Posterior cingulate gyrus (tissue), 11 donors: ENCODE results near the gene UPF2.

Source experiments
- DNase-seq, 10 donors: peaks; one replicate each; pipeline versions ENCODE4 v3.0.0 to v3.0.0-alpha.2; 2020 to 2021; ENCODE audit warnings: mixed read lengths in 3 of 10
- intact Hi-C: fragments of 100-400 bp; cut with DNase I; formaldehyde crosslinking; loops from one replicate; pipeline ENCODE4 v1.15.1; 2023

UPF2 gene

DNA sequence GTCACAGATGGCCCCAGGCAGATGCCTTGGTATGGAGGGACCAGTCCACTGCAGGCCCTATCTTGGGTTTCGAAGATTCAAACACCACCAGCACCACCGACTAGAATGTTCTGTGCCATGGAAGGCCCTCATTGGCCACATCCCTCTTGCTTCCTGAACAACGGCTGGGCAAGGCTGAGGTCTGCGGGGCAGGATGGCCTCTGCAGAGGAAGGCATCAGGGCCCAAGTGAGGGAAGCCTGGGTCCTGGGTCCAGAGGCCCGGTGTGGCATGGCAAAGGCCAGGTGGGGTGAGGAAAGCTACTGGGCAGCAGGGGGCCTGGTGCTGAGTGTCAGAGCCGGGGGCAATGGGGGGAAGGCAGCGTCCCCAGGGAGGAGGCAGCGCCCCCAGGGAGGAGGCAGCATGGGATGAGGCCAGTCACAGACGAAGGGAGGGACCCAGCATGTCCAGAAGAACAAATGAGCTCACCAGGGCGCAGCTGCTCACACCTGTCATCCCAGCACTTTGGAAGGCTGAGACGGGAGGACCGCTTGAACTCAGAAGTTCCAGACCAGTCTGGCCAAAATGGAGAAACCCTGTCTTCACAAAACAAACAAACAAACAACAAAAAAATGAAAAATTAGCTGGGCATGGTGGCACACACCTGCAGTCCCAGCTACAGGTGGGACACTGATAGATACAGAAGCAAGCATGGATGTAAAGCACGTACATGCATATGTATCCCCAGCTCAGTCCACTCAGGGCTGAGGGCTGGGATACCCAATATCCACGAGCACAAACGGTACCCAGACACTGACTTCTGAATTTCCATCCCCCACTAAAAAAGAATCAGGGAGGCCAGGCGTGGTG, 155.0 kb downstream of the UPF2 start:
- intact Hi-C loops, result no loop called here
- peak in 1 of 10 donors; percentile 79 for DNase-seq

DNA sequence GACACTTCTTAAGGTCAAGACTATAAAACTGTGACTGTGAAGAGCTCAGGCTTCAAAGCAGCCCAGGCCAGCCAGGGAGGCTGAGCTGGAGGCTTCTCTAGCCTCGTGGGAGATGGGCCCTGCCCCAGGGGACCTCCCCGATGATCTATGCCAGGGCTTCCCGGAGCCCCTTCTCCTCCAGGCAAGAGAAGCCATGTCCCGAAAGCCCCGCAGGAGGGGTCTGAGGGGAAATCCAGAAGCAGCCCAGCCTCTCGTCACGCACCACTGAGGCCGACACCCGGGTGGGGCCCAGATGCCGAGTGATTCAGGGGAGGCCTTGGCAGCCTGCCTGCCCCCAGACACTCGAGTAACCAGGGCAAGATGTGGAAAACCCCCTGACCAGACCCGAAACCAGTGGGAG, 155.8 kb downstream of the UPF2 start:
- peak in 2 of 10 donors; percentile 32 to 80 for DNase-seq
- intact Hi-C loops, result no loop called here

DNA sequence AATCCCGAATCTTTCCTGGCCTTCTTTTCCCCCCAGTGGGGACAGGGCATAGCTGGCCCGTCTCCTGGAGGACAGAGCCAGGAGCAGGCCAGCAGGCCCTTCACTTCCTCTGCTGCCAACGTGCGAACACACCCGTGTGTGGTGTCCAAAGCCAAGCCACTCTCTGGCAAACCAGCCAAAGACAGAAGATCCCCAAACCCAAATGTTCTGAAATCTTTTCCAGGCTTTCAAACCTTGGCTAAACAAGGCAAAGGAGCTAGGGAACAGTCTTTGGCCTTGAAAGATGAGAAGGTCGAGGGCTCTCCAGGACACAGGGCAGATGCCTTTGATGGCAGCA, 156.5 kb downstream of the UPF2 start:
- no peak for DNase-seq

DNA sequence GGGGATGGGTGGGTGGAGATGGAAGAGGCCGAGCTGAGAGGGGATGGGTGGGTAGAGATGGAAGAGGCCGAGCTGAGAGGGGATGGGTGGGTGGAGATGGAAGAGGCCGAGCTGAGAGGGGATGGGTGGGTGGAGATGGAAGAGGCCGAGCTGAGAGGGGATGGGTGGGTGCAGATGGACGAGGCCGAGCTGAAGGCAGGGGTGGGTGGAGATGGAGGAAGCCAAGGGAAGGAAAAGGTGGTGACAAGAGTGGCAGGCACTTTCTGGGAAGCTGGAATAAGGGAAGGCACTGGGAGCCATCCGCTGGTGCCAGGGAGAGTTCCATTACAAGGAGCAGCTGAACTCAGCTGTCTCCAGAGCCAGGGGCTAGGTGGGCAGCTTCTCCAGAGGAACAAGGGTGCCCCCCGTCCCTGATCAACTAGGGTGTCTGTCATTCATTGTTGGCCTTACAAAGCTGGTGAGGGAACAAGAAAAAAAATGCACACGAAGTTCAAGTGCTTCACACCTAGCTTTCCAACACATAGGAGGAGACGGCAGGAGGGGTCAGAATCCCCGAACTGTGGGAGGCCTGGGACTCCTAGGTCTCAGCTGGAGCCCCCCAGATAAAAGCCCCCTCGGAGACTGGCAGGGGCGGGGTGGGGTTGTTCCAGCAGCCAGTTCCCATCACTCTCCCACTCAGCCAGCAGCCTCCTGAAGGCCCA, 157.0 kb downstream of the UPF2 start:
- intact Hi-C loops, result no loop called here
- peak in 2 of 10 donors; percentile 43 to 62 for DNase-seq

More for the DNA sequence above, 156.5 kb downstream of the UPF2 start:
- intact Hi-C loops, result no loop called here

DNA sequence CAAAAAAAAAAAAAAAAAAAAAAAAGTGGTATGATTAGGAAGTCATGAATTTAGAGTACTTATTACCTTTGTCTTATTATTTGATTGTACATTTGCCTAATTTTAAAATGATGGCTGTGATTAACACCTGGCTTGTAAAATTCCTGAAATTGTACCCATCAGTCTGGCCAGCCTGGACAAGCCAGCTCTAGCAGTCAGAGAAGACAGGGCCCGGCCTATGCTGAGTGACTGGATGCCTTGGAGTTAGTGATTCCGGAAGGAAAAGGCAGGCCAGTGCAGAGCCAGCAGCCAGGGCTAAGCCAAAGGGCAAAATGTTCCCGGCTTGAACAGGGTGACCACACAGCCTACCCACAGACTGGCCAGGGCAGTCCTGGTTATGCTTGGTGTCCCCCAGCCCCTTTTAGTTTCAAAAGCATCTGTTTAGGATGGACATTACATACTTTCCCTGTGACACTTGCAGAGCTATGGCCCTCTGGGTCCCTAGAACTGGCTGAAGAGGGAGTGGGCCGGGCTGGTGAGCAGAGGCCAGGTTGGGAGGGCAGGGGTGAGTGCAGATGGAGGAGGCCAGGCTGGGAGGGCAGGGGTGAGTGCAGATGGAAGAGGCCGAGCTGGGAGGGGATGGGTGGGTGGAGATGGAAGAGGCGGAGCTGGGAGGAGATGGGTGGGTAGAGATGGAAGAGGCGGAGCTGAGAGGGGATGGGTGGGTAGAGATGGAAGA, 157.7 kb downstream of the UPF2 start:
- intact Hi-C loops, result no loop called here
- peak in 2 of 10 donors; percentile 53 to 65 for DNase-seq

DNA sequence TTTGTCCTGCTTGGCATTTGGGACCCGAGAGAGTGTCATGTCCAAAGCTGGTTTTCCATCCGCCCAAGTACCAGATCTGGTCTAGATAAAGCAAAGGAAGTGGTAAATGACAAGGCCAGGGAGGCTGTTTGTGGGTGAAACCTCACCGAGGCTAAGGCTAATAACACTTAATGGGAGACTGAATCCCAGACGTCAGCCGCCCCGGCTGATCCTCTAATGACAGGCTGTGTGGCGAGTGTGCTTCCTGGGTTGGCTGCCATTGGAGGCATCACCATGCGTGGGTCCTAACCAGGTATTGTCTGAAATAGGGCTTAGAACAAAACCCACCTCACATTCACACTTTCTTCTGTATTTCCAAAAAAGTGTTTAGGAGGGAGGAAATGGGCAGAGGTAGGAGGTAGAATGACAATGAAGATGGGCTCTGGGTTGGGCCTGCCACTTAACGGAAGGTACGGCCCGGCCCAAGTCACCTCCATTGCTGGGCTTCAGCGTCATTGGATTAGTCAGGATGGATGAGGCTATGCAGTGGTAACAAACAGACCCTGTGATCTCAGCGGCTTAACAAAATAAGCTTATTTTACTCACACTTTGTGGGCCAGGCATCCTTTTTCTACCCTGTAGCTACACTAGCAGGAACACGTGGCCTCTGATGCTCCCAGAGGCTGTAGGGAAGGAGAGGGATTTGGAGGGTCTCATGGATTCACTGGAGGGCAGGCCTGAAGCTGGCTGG, 159.8 kb downstream of the UPF2 start:
- intact Hi-C loops, result no loop called here
- peak in 1 of 10 donors; percentile 29 for DNase-seq

DNA sequence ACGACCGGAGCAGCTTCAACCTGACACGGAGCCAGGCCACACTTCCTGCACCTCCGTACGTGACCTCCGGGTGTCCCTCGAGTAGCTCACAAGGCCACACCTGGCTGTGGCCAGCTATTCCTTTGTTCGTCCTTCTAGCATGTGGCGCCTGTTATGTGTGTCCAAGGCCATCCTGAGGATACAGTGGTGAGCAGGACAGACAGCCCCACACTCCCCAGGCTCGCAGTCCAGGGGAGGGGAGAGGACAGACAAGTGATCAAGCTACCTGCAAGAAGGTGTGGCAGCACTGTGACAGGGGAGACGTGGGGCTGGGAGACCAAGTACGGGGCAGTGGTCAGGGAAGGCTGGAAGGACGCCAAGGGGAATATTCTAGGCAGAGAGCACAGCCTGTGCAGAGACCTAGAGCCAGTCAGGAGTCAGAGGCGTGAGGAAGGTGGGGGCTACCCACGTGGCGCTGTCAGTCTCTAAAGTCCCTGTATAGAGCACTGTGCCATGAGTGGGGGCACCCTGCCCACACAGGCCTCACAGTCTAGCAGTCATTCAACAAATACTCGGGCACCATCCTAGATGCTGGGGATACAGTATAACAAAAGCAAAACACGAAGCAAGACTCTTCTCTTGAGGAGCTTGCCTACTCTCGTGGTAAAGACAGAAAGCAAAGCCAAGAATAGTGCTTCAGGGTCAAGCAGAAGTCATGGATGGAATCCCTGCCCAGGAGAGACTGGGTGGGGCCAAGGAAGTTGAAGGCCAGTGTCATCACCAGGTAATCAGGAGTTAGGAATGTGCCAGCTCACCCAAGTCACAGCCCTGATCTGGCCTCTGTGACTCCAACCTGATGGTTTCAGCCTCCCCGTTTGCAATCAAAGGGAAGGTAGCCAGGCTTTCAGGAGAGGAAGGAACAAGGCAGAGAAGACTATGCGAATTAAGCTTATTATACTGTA, 160.9 kb downstream of the UPF2 start:
- peak in 1 of 10 donors; percentile 74 for DNase-seq
- intact Hi-C loops, result no loop called here

DNA sequence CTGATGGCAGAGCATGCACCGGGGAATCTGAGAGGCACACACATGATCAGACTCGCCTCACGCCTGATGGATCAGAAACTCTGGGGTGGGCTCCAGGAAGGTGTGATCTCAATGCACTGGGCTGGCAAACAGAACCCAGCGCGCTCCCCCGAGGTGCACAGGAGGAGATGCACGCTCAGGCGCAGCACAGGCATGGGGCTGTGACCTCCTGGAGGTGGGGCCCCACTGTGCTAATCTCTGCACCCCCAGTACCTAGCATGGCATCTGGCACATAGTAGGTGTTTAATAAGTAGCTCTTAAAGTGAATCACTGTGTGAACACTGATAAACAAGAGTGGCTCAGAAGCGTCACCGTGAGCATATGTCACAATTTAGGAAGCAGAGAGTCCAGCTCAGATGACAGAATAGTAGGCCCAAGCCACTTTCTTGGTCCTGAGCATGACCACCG, 161.6 kb downstream of the UPF2 start:
- intact Hi-C loops, result no loop called here
- DNase-seq, result peak in 2 of 10 donors; percentile 52 to 65

DNA sequence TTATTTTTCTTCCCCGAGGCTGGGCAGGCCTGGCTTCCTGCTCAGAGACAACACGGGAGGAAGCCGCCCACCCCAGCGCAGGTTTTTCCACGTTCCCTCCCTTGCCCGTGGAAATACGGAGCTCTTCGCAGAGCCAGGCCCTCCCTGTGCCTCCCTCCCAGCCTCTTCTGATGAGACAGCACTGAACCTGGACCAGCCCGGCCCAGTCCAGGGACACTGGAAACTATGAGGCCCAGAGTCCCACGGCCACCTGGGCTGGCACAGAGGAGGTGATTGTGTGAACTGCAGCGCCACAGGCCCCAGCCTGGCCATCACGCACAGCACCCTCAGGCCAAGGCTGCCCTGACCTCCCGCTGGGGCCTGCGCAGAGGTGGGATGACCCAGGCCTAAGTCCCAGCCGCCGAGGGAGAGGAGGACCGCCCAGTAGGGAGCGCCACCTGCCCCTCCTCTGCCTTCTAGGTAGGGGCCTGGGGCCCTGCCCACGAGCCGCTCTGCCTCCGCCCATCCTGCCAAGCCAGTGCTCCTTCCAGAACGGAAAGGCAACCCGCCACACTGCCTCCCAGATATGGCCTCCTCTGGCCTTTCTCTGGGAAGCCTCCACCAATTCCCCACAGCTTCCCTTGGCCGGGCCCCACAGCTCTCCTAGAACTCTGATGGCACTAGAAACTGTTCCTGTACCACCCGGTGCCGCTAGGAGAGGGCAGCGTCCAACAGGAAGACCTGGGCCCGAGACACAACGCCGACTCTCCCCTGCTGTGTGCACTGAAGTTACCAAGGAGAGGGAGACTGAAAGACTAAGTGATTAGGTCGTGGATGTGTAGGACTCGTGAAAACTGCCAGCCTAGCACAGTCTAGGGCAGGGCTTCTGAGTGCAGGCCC, 162.2 kb downstream of the UPF2 start:
- DNase-seq, result peak in 2 of 10 donors; percentile 73 to 78

DNA sequence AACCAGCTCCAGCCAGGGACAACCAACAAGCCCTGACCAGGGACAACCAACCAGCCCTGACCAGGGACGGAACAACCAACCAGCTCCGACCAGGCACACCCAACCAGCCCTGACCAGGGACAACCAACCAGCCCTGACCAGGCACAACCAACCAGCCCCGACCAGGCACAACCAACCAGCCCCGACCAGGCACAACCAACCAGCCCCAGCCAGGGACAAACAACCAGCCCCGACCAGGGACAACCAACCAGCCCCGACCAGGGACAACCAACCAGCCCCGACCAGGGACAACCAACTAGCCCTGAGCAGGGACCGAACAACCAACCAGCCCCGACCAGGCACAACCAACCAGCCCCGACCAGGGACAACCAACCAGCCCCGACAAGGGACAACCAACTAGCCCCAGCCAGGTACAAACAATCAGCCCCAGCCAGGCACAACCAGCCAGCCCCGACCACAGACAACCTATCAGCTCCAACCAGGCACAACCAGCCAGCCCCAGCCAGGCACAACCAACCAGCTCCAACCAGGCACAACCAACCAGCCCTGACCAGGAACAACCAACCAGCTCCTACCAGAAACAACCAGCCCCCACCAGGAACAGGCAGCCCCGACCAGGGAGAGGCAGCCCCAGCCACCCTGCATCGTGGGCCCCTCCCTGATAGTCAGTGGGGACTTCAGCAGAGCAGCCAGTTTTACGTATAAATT, 163.1 kb downstream of the UPF2 start:
- intact Hi-C loops, result no loop called here

More for the DNA sequence above, 162.2 kb downstream of the UPF2 start:
- intact Hi-C loops, result no loop called here

DNA sequence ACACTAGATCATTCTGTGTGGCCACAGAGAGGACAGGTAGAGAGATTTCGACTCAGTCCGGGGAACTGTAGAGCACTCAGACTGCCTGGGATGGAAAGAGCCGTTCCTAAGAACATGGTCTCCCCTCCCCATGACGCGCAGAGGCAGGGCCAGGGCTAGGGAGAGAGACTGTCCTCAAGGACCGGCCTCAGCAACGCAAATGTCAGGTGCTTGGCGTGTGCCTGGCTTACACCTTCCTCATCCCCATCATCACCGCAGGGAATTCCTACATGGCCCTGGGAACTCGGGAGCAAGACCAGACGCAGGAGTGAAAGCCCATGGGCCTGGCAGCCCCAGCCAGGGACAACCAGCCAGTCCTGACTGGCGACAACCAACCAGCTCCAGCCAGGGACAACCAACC, 163.8 kb downstream of the UPF2 start:
- DNase-seq, result no peak
- intact Hi-C loops, result no loop called here

More for the DNA sequence above, 163.1 kb downstream of the UPF2 start:
- DNase-seq, result peak in 2 of 10 donors; percentile 73 to 78

DNA sequence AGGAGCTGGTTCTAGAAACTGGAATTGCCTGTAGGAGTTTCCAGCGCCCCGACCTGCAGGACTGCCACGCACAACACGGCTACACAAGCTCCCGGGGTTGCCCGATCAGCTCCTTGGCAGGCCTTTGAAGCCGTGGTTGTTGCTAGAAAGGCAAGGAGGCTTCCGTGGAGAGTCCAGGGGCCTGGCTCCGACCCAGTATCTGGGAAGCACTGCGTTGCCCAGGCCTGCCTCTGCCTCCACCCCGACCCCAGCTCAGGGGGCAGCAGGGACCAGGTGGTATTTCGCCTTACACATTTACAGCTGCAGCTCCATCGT, 165.1 kb downstream of the UPF2 start:
- peak in 1 of 10 donors; percentile 44 for DNase-seq
- intact Hi-C loops, result no loop called here

DNA sequence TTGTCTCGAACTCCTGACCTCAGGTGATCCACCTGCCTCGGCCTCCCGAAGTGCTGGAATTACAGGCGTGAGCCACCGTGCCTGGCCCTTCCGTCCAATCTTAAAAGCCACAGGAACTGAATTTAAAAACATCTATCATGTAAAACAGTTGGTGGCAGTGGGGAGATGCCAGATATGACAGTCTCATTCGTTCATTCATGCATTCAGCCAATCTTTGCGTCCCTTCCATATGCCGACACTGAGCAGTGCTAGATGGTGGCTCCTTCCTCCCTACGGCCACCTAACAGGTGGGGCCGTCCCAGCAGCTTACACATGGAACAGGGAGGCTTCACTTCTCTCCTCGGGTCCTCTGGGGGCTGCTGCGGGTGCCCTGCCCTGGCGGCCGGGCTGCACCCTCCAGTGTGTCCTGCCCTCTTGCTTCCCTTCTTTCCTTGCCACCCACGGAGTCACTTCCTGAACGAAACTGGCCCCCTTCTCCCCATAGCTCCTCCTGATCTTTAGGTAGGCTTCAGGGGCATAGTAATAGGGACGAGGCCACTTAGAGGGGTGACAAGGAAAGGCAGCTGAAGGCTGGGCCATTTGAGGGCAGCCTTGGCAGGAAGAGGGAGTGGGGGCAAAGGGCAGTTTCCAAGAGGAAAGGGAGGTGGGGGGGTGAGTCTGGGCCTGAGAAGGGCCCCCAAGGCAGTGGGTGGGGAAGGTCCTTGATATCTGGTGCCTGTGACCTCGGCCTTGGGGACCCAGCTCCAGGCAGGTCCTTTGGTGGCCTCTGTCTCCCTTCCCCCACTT, 165.6 kb downstream of the UPF2 start:
- DNase-seq, result peak in 1 of 10 donors; percentile 16
- intact Hi-C loops, result no loop called here

DNA sequence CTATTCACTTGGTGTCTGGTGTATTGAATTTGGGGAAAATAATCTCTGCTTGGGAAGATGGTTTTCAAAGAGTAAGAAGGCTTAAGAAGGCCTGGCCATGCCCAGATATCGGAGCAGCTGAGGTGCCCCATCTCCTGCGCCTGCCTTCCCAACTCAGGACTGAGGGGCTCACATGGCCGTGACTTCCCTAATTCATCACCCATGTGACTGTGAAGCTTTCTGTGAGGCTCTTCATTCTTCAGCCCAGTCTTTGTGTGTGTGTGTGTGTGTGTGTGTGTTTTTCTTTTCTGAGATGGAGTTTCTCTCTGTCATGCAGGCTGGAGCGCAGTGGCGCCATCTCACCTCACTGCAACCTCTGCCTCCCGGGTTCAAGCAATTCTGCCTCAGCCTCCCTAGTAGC, 166.3 kb downstream of the UPF2 start:
- intact Hi-C loops, result no loop called here
- peak in 1 of 10 donors; percentile 27 for DNase-seq

DNA sequence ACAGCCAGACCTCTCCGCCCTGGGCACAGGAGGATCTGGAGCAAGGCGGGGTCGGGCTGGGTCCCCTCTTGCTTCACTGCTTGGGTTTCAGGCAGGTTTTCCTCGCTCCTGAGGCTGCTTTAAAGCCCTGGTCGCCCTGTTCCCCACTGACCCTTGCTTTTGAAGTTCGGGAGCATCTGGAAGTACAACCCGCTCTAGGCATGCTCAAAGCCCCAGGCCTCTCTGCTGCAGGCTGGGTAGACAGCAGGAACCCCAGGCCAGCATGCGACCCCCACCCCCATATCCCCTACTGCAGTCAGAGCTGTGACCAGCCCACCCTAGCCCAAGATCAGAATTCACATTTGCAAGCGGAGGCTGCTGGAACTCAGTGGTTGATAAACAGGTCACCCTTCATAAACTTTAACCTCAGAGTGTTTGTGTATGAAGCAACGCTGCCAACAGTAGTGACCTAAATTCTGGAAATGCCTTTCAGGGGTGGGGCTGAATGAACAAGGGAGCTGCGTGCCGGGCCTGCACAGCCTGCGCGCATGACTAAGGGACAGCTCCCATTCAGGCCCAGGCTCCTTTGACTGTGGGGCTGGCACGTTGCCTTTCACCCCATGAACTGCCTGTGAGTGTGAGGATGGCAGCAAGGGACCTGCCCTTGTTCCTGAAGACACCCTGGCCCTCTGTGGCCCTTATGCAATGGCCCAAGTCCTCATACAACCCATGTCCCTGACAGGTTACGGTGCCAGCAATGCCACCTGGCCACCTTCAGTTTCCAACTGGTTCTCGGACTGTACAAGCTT, 166.9 kb downstream of the UPF2 start:
- intact Hi-C loops, result no loop called here
- DNase-seq, result peak in 1 of 10 donors; percentile 54
